A549 (cell line): Measurements from ENCODE around the gene UGT3A2. TPM values are rescaled to one million over a fixed set of nuclear protein-coding genes. Genes with fewer than 3 reads are reported as not detected.

Source experiments
- ATAC-seq, 2 experiments: fragments of 200-7000 bp in 1 of 2; fragments of >200 bp in 1 of 2; cut with Nextera tagmentation in 1 of 2; cut with Tn5 transposase in 1 of 2; 3 replicates each; pipeline versions ENCODE4 v1.8.0 to v1.9.1; 2018 to 2020; ENCODE audit warnings: mild to moderate bottlenecking in 1 of 2, moderate library complexity in 1 of 2
- CTCF ChIA-PET: fragments of 300-600 bp; sonication (Branson Sonifier 250); formaldehyde crosslinking; extraction: SDS; loops from one replicate; lab custom pipeline; 2021; ENCODE audit warnings: antibody characterized with exemption, inconsistent platforms; lab: Yijun Ruan, JAX
- POLR2A ChIA-PET: fragments of 350-600 bp; formaldehyde crosslinking; extraction: SDS; loops from one replicate; lab custom pipeline; 2021; ENCODE audit warnings: antibody characterized with exemption, inconsistent platforms; lab: Yijun Ruan, JAX
- DNase-seq, 2 experiments: peaks; one replicate each; pipeline versions ENCODE4 v3.0.0 to v3.0.0-alpha.2; 2011 to 2016; ENCODE audit warnings: low read depth in 1 of 2, low spot score in 1 of 2
- FAIRE-seq: peaks from 2 replicates; lab custom pipeline; 2011; peaks lifted over from hg19 to GRCh38; lab: Jason Lieb, UNC
- H3K27ac ChIP-seq, 2 experiments: fragments of >200 bp; sonication (Bioruptor Twin); formaldehyde crosslinking; 3 replicates each; pipeline ENCODE4 v1.5.1; 2016 to 2017
- H3K4me1 ChIP-seq: fragments of >200 bp; sonication (Bioruptor Twin); formaldehyde crosslinking; 3 replicates; pipeline ENCODE4 v1.6.1; 2016
- H3K4me2 ChIP-seq: fragments of >200 bp; sonication (Bioruptor Twin); formaldehyde crosslinking; 3 replicates; pipeline ENCODE4 v1.6.1; 2016
- H3K4me3 ChIP-seq: fragments of >200 bp; sonication (Bioruptor Twin); formaldehyde crosslinking; 3 replicates; pipeline ENCODE4 v1.5.1; 2016
- H3K9me3 ChIP-seq: fragments of >200 bp; sonication (Bioruptor Twin); formaldehyde crosslinking; 3 replicates; pipeline ENCODE4 v1.6.1; 2016
- EHMT2 ChIP-seq: fragments of 200-600 bp; sonication (generic); IDR thresholded peaks from 2 replicates; pipeline ENCODE4 v1.6.1; 2016; ENCODE audit warnings: antibody characterized with exemption, low read depth, mild to moderate bottlenecking, moderate library complexity
- JUN ChIP-seq, 2 experiments: fragments of >200 bp; sonication (Bioruptor Twin); formaldehyde crosslinking; IDR thresholded peaks; 2 replicates in 1 of 2; 3 replicates in 1 of 2; pipeline ENCODE4 v1.6.1; 2016 to 2017
- MAFK ChIP-seq: fragments of 450-650 bp; IDR thresholded peaks from 2 replicates; pipeline ENCODE4 v1.6.1; 2014; ENCODE audit not compliant: partially characterized antibody
- MYC ChIP-seq: IDR thresholded peaks from 2 replicates; pipeline ENCODE4 v1.6.1; 2012; ENCODE audit warnings: mild to moderate bottlenecking, inconsistent platforms, low read length, improper control_type of control experiment, borderline replicate concordance
- NPAS2 ChIP-seq: fragments of 250-450 bp; sonication (Bioruptor Pico); IDR thresholded peaks from 2 replicates; pipeline ENCODE4 v1.8.0; 2022; ENCODE audit warnings: mild to moderate bottlenecking, moderate library complexity, borderline replicate concordance
- RCOR1 ChIP-seq: fragments of 150-350 bp; IDR thresholded peaks from 2 replicates; pipeline ENCODE4 v1.6.1; 2014; ENCODE audit warnings: antibody characterized with exemption, low read length, low read depth
- RFX5 ChIP-seq: fragments of 450-650 bp; IDR thresholded peaks from 2 replicates; pipeline ENCODE4 v1.7.1; 2014; ENCODE audit warnings: antibody characterized with exemption, mild to moderate bottlenecking, moderate library complexity
- SMC3 ChIP-seq: fragments of >200 bp; sonication (Bioruptor Twin); formaldehyde crosslinking; IDR thresholded peaks from 3 replicates; pipeline ENCODE4 v1.6.1; 2018; ENCODE audit warnings: inconsistent platforms
- ZNF302 ChIP-seq: fragments of 250-450 bp; sonication (Bioruptor Pico); IDR thresholded peaks from 2 replicates; pipeline ENCODE4 v1.9.0; 2021; ENCODE audit warnings: inconsistent platforms, mild to moderate bottlenecking, moderate library complexity
- WGBS: methylation state at CpG from one replicate; pipeline ENCODE4 v1.1.6; 2017; ENCODE audit errors: missing lambda C conversion rate; 5-methylcytosine and 5-hydroxymethylcytosine counted together
- polyA plus RNA-seq, 4 experiments: library from polyadenylated mRNA; depleted of rRNA in 3 of 4; stranded (reverse); fragments of >200 nt; fragmentation: RNase III in 1 of 4; extraction: RNeasy Plus Mini Kit Qiagen cat#74134 plus additional on column Dnase treatment in 1 of 4; gene quantifications; 2 replicates in 3 of 4; 3 replicates in 1 of 4; pipeline ENCODE4 v1.2.3, GENCODE V29; 2011 to 2017
- small RNA-seq, 6 experiments: library from RNA; depleted of rRNA; stranded (forward); fragments of <200 nt; gene quantifications; one replicate each; pipeline ENCODE3, GENCODE V24; 2012
- TF ChIP-seq, protein P1 (sequence below): IDR thresholded peaks from 2 replicates; pipeline ENCODE4 v1.6.1; 2012
- TF ChIP-seq, protein P2 (sequence below): fragments of 150-350 bp; IDR thresholded peaks from 2 replicates; pipeline ENCODE4 v1.6.1; 2014; ENCODE audit warnings: low read depth, mild to moderate bottlenecking, low read length

UGT3A2 gene
- polyA plus RNA-seq, 2 of the 4 experiments (the other 2 are of a cell fraction), result not detected

DNA sequence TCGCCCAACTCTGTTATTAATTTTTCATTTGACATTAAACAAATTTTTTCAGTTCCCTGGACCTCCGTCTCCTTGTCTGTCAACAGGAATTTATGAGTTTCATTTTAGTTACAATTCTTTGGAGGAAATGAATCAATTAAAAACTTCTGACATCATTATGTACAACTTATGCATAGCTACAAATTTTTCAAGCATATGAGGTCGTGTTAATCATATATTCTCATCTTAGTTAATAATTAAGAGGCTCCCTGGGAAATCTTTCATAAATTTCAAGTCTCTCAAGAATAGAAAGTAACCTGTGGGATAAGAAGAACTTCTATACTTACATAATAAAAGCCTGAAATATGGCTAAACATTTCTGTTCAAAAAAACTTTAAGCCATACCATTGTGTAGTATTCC lies 78.9 kb downstream of the UGT3A2 start:
- H3K4me3 ChIP-seq, result no peak overlapping the region
- no peaks in the 10 kb centered on the region for H3K9me3 ChIP-seq
- TF ChIP-seq, protein P1, sequence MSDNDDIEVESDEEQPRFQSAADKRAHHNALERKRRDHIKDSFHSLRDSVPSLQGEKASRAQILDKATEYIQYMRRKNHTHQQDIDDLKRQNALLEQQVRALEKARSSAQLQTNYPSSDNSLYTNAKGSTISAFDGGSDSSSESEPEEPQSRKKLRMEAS, result no peak
- TF ChIP-seq ZNF302 (CRISPR knock-in tag) (no peak), NPAS2 (no peak), SMC3 (no peak), JUN (IDR thresholded peaks at IDR 0.05) (no peak), RCOR1 (no peak), MAFK (no peak), RFX5 (no peak), EHMT2 (no peak), MYC (no peak)
- TF ChIP-seq, protein P2, sequence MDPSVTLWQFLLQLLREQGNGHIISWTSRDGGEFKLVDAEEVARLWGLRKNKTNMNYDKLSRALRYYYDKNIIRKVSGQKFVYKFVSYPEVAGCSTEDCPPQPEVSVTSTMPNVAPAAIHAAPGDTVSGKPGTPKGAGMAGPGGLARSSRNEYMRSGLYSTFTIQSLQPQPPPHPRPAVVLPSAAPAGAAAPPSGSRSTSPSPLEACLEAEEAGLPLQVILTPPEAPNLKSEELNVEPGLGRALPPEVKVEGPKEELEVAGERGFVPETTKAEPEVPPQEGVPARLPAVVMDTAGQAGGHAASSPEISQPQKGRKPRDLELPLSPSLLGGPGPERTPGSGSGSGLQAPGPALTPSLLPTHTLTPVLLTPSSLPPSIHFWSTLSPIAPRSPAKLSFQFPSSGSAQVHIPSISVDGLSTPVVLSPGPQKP, result no peak
- no peak for ATAC-seq
- CTCF ChIA-PET, result no interaction called here
- POLR2A ChIA-PET, result no interaction called here
- FAIRE-seq, result no peak
- H3K4me2 ChIP-seq, result no peak overlapping the region
- H3K27ac ChIP-seq, result no peak overlapping the region
- no peaks in the 10 kb centered on the region for H3K4me1 ChIP-seq
- no peak for DNase-seq
- 3% methylated on average over 3 of the region's 3 CpGs for WGBS

Small RNA genes lying within 50 kb of the gene (small RNA-seq; reads per million reads assigned to genes)
- 0 to 0.58 (median 0) reads per million in 6 experiments for gene AC016612.1

Other genes starting within 250 kb of the UGT3A2 start
- 0.18 and 0.25 TPM in 2 replicates for gene IL7R, start 210.0 kb downstream of the UGT3A2 start, polyA plus RNA-seq (2011; rRNA removed)
- 0.11 to 0.51 TPM (median 0.13 TPM) in 3 replicates for gene IL7R, start 210.0 kb downstream of the UGT3A2 start, polyA plus RNA-seq (2017; fragmentation: RNase III; extraction: RNeasy Plus Mini Kit Qiagen cat#74134 plus additional on column Dnase treatment)
- not detected in 2 replicates for gene CAPSL, start 128.3 kb downstream of the UGT3A2 start, polyA plus RNA-seq (2011; rRNA removed)
- gene CAPSL, start 128.3 kb downstream of the UGT3A2 start, polyA plus RNA-seq (2017; fragmentation: RNase III; extraction: RNeasy Plus Mini Kit Qiagen cat#74134 plus additional on column Dnase treatment), result not detected in 3 replicates
- not detected in 2 replicates for gene UGT3A1, start 75.5 kb downstream of the UGT3A2 start, polyA plus RNA-seq (2011; rRNA removed)
- not detected in 3 replicates for gene UGT3A1, start 75.5 kb downstream of the UGT3A2 start, polyA plus RNA-seq (2017; fragmentation: RNase III; extraction: RNeasy Plus Mini Kit Qiagen cat#74134 plus additional on column Dnase treatment)
- 5.4 and 6.8 TPM in 2 replicates for gene LMBRD2, start 85.0 kb upstream of the UGT3A2 start, polyA plus RNA-seq (2011; rRNA removed)
- gene LMBRD2, start 85.0 kb upstream of the UGT3A2 start, polyA plus RNA-seq (2017; fragmentation: RNase III; extraction: RNeasy Plus Mini Kit Qiagen cat#74134 plus additional on column Dnase treatment), result 2.6 to 3.6 TPM (median 2.9 TPM) in 3 replicates
- 13.7 and 23.4 TPM in 2 replicates for gene SKP2, start 85.2 kb upstream of the UGT3A2 start, polyA plus RNA-seq (2011; rRNA removed)
- 11.4 to 12.4 TPM (median 12.4 TPM) in 3 replicates for gene SKP2, start 85.2 kb upstream of the UGT3A2 start, polyA plus RNA-seq (2017; fragmentation: RNase III; extraction: RNeasy Plus Mini Kit Qiagen cat#74134 plus additional on column Dnase treatment)
- 17.8 and 21.9 TPM in 2 replicates for gene NADK2, start 175.0 kb upstream of the UGT3A2 start, polyA plus RNA-seq (2011; rRNA removed)
- gene NADK2, start 175.0 kb upstream of the UGT3A2 start, polyA plus RNA-seq (2017; fragmentation: RNase III; extraction: RNeasy Plus Mini Kit Qiagen cat#74134 plus additional on column Dnase treatment), result 12.6 to 14.0 TPM (median 13.2 TPM) in 3 replicates
- not detected in 2 replicates for gene RANBP3L, start 235.0 kb upstream of the UGT3A2 start, polyA plus RNA-seq (2011; rRNA removed)
- not detected in 3 replicates for gene RANBP3L, start 235.0 kb upstream of the UGT3A2 start, polyA plus RNA-seq (2017; fragmentation: RNase III; extraction: RNeasy Plus Mini Kit Qiagen cat#74134 plus additional on column Dnase treatment)